ENCODE results near the gene NGEF.

- TF ChIP-seq CTCF (IDR thresholded peaks at IDR 0.05) = no peak
- no peak for TF ChIP-seq POLR2AphosphoS5 (IDR thresholded peaks at IDR 0.05)
- no peak for TF ChIP-seq EP300 (IDR thresholded peaks at IDR 0.05; ENCODE audit: low read depth)
Observed at GRCh38 chr2:232889876-232890401, 123.1 kb downstream of the NGEF start.

Data from transverse colon (tissue), 4 donors.